NCI-H2196 treated with DMSO at 0.1 percent for 48 hours (cell line): ENCODE results near the gene OXNAD1.

Experiments used
- DNase-seq: peaks from one replicate; lab custom pipeline; 2025; ENCODE audit not compliant: unreplicated experiment; lab: John Stamatoyannopoulos, UW

The OXNAD1 gene

GRCh38 chr3:16264708-16265454 lies at the start of gene OXNAD1, which contains the start of gene DPH3:
Gene OXNAD1, plus strand, starts transcription at chr3:16265212. Its CDS starts 5,741 bp downstream, at chr3:16270953.
Gene DPH3, minus strand, starts transcription at chr3:16264943. Its CDS starts 67 bp downstream, at chr3:16264876.
- DNase-seq, result peak; percentile 89

- no peak for DNase-seq
These were observed 48.6 kb upstream of the OXNAD1 start for GRCh38 chr3:16216373-16216935.

- DNase-seq, result no peak
These were observed 45.2 kb upstream of the OXNAD1 start for GRCh38 chr3:16219777-16220176.

GRCh38 chr3:16221990-16222389 lies 43.0 kb upstream of the OXNAD1 start:
- no peak for DNase-seq

- no peak for DNase-seq
These were observed 42.5 kb upstream of the OXNAD1 start for GRCh38 chr3:16222547-16222946.

- DNase-seq, result no peak
These were observed 40.7 kb upstream of the OXNAD1 start for GRCh38 chr3:16224325-16224724.

GRCh38 chr3:16227566-16227965 lies 37.4 kb upstream of the OXNAD1 start:
- DNase-seq, result no peak

GRCh38 chr3:16229681-16230080 lies 35.3 kb upstream of the OXNAD1 start:
- DNase-seq, result no peak

GRCh38 chr3:16231983-16232382 lies 33.0 kb upstream of the OXNAD1 start:
- no peak for DNase-seq

- DNase-seq, result no peak
These were observed 31.2 kb upstream of the OXNAD1 start for GRCh38 chr3:16233806-16234205.

- no peak for DNase-seq
These were observed 30.7 kb upstream of the OXNAD1 start for GRCh38 chr3:16234281-16234680.

- no peak for DNase-seq
These were observed 28.9 kb upstream of the OXNAD1 start for GRCh38 chr3:16236030-16236639.

GRCh38 chr3:16236856-16237393 lies 28.1 kb upstream of the OXNAD1 start:
- DNase-seq, result no peak

- DNase-seq, result no peak
These were observed 25.8 kb upstream of the OXNAD1 start for GRCh38 chr3:16239086-16239770.

- no peak for DNase-seq
These were observed 25.2 kb upstream of the OXNAD1 start for GRCh38 chr3:16239780-16240179.

GRCh38 chr3:16240229-16241023 lies 24.6 kb upstream of the OXNAD1 start:
- no peak for DNase-seq

- DNase-seq, result no peak
These were observed 23.8 kb upstream of the OXNAD1 start for GRCh38 chr3:16241225-16241624.

- no peak for DNase-seq
These were observed 22.8 kb upstream of the OXNAD1 start for GRCh38 chr3:16242177-16242576.

- no peak for DNase-seq
These were observed 21.1 kb upstream of the OXNAD1 start for GRCh38 chr3:16243706-16244490.

GRCh38 chr3:16245609-16246008 lies 19.4 kb upstream of the OXNAD1 start:
- DNase-seq, result no peak
